SW 1271 (cell line): ENCODE data around the gene DMXL2.

ENCODE experiments used
- DNase-seq, 2 experiments: peaks; one replicate each; lab custom pipeline; 2025; lab: John Stamatoyannopoulos, UW

DMXL2 gene

GRCh38 chr15:51403946-51404695 is 218.4 kb downstream of the DMXL2 start:
- no peak for DNase-seq

DNA sequence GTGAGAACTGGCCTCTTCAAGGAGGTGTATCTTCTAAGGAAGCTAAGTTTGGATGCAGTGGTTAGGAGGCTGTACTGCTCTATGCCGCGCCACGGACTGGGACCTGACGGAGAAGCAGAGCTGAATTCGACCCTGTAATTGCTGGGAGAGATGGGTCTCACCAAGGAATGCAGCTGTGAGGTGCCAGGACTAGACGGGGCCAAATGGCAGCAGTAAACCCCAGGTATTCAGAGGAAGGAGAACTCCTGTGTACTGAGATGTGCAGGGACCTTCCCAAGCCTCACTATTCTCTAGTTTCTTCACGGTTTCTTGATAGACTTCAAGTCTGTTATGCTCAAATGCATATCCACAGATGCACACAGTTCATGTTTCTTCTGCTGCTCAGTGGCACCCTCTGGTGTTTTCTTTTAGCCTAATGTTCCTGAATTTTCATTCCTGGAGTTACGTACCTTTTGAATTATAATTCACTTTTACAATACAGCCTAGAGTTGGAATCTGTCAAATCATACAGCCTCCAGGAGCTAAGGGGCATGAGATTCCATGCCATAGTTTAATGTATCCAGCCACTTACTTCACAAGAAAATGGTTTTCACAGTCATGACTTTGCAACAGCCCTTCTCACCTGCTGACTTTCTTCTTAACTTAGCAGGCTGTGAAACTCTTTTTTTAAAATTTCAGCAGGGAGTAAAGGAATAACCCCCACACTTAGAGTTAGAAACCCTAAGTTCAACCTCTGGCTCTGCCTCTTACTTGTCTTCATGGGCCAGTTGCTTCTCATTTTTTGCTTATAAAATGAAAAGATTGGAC is 219.3 kb downstream of the DMXL2 start:
- DNase-seq, result peak in 1 of 2 experiments; percentile 19

DNA sequence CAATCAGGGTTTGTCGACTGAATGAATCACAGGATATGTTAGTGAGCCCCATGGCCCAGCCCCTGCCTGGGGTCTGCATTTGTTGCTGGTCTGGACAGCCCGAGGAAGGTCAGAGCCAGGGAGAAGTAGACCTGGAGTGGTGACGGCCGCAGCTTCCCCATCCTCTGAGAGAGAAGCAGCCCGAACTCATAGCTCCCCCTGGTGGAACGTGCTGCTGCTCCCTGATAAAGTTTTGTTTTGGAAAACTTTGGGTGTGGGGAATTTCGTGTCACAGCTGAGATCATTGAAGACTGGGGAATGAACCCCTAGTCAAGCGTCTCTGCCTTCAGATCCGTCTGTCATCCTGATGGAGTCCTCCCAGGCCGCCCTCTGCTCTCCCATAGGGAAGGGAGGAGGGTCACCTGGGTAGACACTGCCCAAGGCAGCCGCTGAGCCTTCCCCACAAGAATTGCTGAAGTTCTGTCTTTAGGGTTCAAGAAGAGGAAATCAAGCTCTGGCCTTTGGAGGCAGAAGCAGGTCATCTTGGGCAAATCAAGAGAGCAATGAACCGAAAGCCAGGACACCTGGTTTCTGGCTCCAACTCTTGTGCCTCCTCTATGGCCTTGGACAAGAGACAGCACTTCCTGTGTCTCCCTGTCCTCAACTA is 220.6 kb downstream of the DMXL2 start:
- no peak for DNase-seq

- no peak for DNase-seq
Observed at GRCh38 chr15:51401051-51401780, 221.4 kb downstream of the DMXL2 start.

DNA sequence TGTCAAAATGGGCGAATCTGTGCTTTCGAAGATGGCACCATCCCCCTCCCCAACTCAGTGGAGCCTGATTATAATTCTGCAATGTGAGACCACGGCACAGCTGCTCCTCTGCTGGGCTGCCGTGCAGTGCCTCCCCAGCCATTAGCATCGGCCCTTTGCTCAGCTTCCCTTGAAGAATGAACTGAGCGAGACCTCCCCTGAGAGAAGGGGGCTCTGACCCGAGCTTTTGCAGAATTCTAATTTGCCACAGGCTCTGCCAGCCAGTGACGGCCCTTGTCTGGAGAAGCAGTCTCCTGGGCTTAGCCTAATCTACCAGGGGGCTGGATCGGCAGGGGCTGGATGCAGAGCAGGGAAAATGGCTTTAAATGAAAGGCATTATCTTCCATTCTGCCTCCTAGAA is 223.9 kb downstream of the DMXL2 start:
- no peak for DNase-seq
